OCI-LY1 (cell line): Measurements from ENCODE around the gene CHKA.

Source experiments
- EZH2 ChIP-seq: fragments of 200-600 bp; sonication (generic), shearing (Covaris generic); IDR thresholded peaks from 2 replicates; pipeline ENCODE4 v1.8.0; 2017; ENCODE audit warnings: borderline replicate concordance, mixed run types, mild to moderate bottlenecking, antibody characterized with exemption, low read length, moderate library complexity, mixed read lengths
- TF ChIP-seq, protein P1 (sequence below): fragments of 200-600 bp; sonication (generic), shearing (Covaris generic); IDR thresholded peaks from 2 replicates; pipeline ENCODE4 v1.5.1; 2017; ENCODE audit warnings: mild to moderate bottlenecking, antibody characterized with exemption, low read length, moderate library complexity, mixed read lengths

GRCh38 chr11:68067991-68068390 is 53.2 kb downstream of the CHKA start:
- TF ChIP-seq, protein P1, sequence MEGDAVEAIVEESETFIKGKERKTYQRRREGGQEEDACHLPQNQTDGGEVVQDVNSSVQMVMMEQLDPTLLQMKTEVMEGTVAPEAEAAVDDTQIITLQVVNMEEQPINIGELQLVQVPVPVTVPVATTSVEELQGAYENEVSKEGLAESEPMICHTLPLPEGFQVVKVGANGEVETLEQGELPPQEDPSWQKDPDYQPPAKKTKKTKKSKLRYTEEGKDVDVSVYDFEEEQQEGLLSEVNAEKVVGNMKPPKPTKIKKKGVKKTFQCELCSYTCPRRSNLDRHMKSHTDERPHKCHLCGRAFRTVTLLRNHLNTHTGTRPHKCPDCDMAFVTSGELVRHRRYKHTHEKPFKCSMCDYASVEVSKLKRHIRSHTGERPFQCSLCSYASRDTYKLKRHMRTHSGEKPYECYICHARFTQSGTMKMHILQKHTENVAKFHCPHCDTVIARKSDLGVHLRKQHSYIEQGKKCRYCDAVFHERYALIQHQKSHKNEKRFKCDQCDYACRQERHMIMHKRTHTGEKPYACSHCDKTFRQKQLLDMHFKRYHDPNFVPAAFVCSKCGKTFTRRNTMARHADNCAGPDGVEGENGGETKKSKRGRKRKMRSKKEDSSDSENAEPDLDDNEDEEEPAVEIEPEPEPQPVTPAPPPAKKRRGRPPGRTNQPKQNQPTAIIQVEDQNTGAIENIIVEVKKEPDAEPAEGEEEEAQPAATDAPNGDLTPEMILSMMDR = no peak
- no peak for TF ChIP-seq EZH2
